ENCODE data around the gene BNC2.

Gene BNC2

DNA sequence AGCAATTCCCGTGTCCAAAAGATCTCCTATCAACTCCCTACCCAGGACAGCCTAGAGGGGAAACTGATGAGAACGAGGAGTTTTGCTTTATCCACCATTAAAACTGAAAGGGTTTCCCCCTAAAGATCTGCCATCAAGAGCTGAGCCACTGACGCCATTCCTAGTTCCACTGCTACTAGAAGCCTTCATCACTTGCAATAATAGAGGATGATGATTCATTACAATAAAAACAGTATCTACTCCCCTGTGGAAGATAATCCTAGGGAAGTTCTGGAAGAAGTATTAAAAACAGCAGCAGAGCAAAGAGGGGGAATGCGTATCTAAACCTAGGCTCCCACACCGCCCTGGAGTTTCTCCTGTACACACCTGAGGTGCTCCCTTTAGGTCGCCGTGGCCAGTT, 394.5 kb downstream of the BNC2 start:
- ChIA-PET POLR2A (no interaction called here), CTCF (no interaction called here)
- TF ChIP-seq ZNF384 (IDR thresholded peaks at IDR 0.05) (no peak), FOXA1 (IDR thresholded peaks at IDR 0.05) (no peak), SUZ12 (IDR thresholded peaks at IDR 0.05) (no peak), L3MBTL2 (conservative IDR thresholded peaks at IDR 0.05) (no peak), FOXK2 (IDR thresholded peaks at IDR 0.05) (no peak), CTBP1 (IDR thresholded peaks at IDR 0.05; ENCODE audit: borderline replicate concordance) (no peak), SP1 (IDR thresholded peaks at IDR 0.05) (no peak), HDGF (IDR thresholded peaks at IDR 0.05; ENCODE audit: borderline replicate concordance) (no peak), NFRKB (IDR thresholded peaks at IDR 0.05) (no peak), TARDBP (IDR thresholded peaks at IDR 0.05) (no peak), ELF4 (IDR thresholded peaks at IDR 0.05) (no peak)
- no peak for DNase-seq (ENCODE audit: extremely low spot score)

DNA sequence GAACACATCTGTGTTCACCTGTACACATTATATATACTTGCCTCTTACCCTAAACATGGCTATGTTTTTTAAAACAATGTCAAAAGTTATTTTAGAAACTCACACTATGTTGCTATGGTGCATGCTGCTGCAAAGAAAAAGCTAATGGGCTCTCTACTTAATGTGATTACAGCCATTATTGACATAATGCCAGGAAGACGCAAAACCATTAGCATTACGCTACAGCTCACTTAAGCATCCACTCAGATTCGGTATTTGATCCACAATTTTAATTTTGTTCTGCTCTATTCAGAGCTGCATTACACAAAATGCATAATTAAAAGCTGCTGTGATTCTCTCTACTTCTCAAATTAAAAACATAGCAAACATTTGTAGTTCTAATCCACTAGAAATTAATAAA, 395.2 kb downstream of the BNC2 start:
- no peak for DNase-seq (ENCODE audit: extremely low spot score)
- ChIA-PET POLR2A (no interaction called here), CTCF (interaction anchor here (0.6 kb wide), 1 partner anchor 1033 kb away, joined by 3 read pairs; no protein-coding TSS in a partner anchor)
- TF ChIP-seq PKNOX1 (IDR thresholded peaks at IDR 0.05) (no peak), BHLHE40 (IDR thresholded peaks at IDR 0.05; ENCODE audit: borderline replicate concordance) (no peak), ELF4 (IDR thresholded peaks at IDR 0.05) (no peak), CTBP1 (IDR thresholded peaks at IDR 0.05; ENCODE audit: borderline replicate concordance) (no peak), HDGF (IDR thresholded peaks at IDR 0.05; ENCODE audit: borderline replicate concordance) (no peak), FOXM1 (IDR thresholded peaks at IDR 0.05; ENCODE audit: borderline replicate concordance) (no peak)

DNA sequence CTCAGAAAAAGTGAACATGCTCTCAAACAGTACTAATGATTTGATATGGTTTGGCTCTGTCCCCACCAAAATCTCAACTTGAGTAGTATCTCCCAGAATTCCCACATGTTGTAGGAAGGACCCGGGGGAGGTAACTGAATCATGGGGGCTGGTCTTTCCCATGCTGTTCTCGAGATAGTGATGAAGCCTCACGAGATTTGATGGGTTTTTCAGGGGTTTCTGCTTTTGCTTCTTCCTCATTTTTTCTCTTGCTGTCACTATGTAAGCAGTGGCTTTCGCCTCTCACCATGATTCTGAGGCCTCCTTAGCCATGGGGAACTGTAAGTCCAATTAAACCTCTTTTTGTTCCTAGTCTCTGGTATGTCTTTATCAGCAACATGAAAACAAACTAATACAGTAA, 401.3 kb downstream of the BNC2 start:
- TF ChIP-seq TARDBP (IDR thresholded peaks at IDR 0.05): no peak
- TF ChIP-seq CTBP1 (IDR thresholded peaks at IDR 0.05; ENCODE audit: borderline replicate concordance): no peak
- TF ChIP-seq BHLHE40 (IDR thresholded peaks at IDR 0.05; ENCODE audit: borderline replicate concordance): no peak
- no peak for TF ChIP-seq SP1 (IDR thresholded peaks at IDR 0.05)
- TF ChIP-seq HDGF (IDR thresholded peaks at IDR 0.05; ENCODE audit: borderline replicate concordance): no peak
- no peak for TF ChIP-seq PKNOX1 (IDR thresholded peaks at IDR 0.05)
- POLR2A ChIA-PET: no interaction called here
- DNase-seq (ENCODE audit: extremely low spot score): no peak
- CTCF ChIA-PET: interaction anchor here (0.5 kb wide), 1 partner anchor 9 kb away, joined by 3 read pairs; no protein-coding TSS in a partner anchor

DNA sequence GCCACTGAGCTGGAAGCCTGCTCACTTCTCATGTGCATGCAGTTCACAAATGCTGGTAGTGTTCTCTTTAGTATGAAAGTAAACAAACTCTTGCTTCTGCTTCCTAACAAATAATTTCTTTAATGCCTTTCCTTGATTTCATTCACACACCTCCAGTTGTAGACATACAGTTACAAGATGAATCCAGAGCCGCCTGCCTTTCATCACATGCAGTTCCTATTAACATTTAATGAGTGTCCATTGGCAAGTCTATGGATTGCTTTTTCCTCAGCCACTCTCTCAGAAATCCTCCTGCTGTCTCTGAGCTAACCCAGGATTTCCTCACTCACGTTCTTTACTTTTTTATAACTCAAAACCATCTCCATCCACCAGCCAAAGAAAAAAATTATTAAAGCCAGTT, 408.6 kb downstream of the BNC2 start:
- no peak for DNase-seq (ENCODE audit: extremely low spot score)
- ChIA-PET POLR2A (no interaction called here), CTCF (no interaction called here)
- no peak for TF ChIP-seq PKNOX1 (IDR thresholded peaks at IDR 0.05)

GRCh38 chr9:16461137-16461840, 409.2 kb downstream of the BNC2 start:
- ChIA-PET POLR2A (no interaction called here), CTCF (no interaction called here)
- no peak for DNase-seq (ENCODE audit: extremely low spot score)
- no peak for TF ChIP-seq FOXM1 (IDR thresholded peaks at IDR 0.05; ENCODE audit: borderline replicate concordance)
- no peak for TF ChIP-seq FOXK2 (IDR thresholded peaks at IDR 0.05)
- TF ChIP-seq BHLHE40 (IDR thresholded peaks at IDR 0.05; ENCODE audit: borderline replicate concordance): no peak
- no peak for TF ChIP-seq SP1 (IDR thresholded peaks at IDR 0.05)
- no peak for TF ChIP-seq L3MBTL2 (conservative IDR thresholded peaks at IDR 0.05)
- TF ChIP-seq SUZ12 (IDR thresholded peaks at IDR 0.05): no peak

DNA sequence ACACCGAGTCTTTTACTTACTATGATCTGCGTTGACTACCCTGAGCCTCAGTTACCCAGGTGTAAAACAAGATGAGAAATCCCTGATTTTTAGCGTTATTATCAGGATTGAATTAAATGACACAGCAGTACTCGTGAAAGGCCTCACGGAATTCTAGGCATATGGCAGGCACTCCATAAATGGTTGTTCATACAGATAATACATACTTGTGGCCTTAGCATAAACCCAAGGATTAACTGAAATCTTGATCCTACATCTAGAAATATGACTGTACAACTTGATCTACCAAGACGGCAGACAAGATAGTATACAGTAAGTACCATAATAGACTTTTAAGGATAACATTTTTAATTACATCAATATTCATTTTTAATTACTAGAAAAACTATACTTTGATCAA, 409.8 kb downstream of the BNC2 start:
- no peak for TF ChIP-seq FOXK2 (IDR thresholded peaks at IDR 0.05)
- TF ChIP-seq ELF4 (IDR thresholded peaks at IDR 0.05): no peak
- TF ChIP-seq FOXM1 (IDR thresholded peaks at IDR 0.05; ENCODE audit: borderline replicate concordance): no peak
- no peak for TF ChIP-seq ZNF384 (IDR thresholded peaks at IDR 0.05)
- TF ChIP-seq CTBP1 (IDR thresholded peaks at IDR 0.05; ENCODE audit: borderline replicate concordance): no peak
- no peak for TF ChIP-seq LEF1 (IDR thresholded peaks at IDR 0.05; ENCODE audit: borderline replicate concordance)
- no peak for TF ChIP-seq NFRKB (IDR thresholded peaks at IDR 0.05)
- no peak for TF ChIP-seq BHLHE40 (IDR thresholded peaks at IDR 0.05; ENCODE audit: borderline replicate concordance)
- no peak for TF ChIP-seq PKNOX1 (IDR thresholded peaks at IDR 0.05)
- TF ChIP-seq HDGF (IDR thresholded peaks at IDR 0.05; ENCODE audit: borderline replicate concordance): no peak
- TF ChIP-seq L3MBTL2 (conservative IDR thresholded peaks at IDR 0.05): no peak
- TF ChIP-seq SP1 (IDR thresholded peaks at IDR 0.05): no peak
- TF ChIP-seq SUZ12 (IDR thresholded peaks at IDR 0.05): no peak
- TF ChIP-seq TARDBP (IDR thresholded peaks at IDR 0.05): no peak
- no peak for TF ChIP-seq FOXA1 (IDR thresholded peaks at IDR 0.05)
- no peak for TF ChIP-seq ARNT (IDR thresholded peaks at IDR 0.05)
- no peak for DNase-seq (ENCODE audit: extremely low spot score)
- ChIA-PET CTCF (no interaction called here), POLR2A (no interaction called here)
